H1 (cell line): ENCODE results near the gene CDK3. TPM values are rescaled to one million over a fixed set of nuclear protein-coding genes. Genes with fewer than 3 reads are reported as not detected.

ENCODE experiments used
- CTCF ChIA-PET: fragments of 300-600 bp; sonication (Branson Sonifier 250); formaldehyde crosslinking; loops from one replicate; lab custom pipeline; 2021; ENCODE audit not compliant: partially characterized antibody; lab: Charles Lee
- POLR2A ChIA-PET: fragments of 300-600 bp; sonication (Branson Sonifier 250); formaldehyde crosslinking; loops from one replicate; lab custom pipeline; 2021; ENCODE audit warnings: inconsistent platforms; ENCODE audit not compliant: partially characterized antibody; lab: Charles Lee
- DNase-seq, 2 experiments: peaks; one replicate each; pipeline versions ENCODE4 v3.0.0 to v3.0.0-alpha.2; 2010 to 2022; ENCODE audit warnings: low spot score in 2 of 2, low read depth in 1 of 2, mixed read lengths in 1 of 2
- FAIRE-seq: peaks from 2 replicates; lab custom pipeline; 2011; peaks lifted over from hg19 to GRCh38; lab: Jason Lieb, UNC
- H2AFZ ChIP-seq: 2 replicates; pipeline ENCODE4 v1.8.1; 2012; ENCODE audit warnings: low read length, inconsistent platforms
- H2AK5ac ChIP-seq: 2 replicates; pipeline ENCODE4 v1.6.1; 2013; ENCODE audit warnings: low read depth, low read length
- H2BK120ac ChIP-seq: replicated peaks from 2 replicates; pipeline ENCODE3; 2013; ENCODE audit warnings: low read depth, low read length, inconsistent platforms
- H2BK12ac ChIP-seq: 2 replicates; pipeline ENCODE4 v1.6.1; 2013; ENCODE audit warnings: low read depth, low read length
- H2BK15ac ChIP-seq: 2 replicates; pipeline ENCODE4 v1.6.1; 2013; ENCODE audit warnings: low read length
- H2BK20ac ChIP-seq: 2 replicates; pipeline ENCODE4 v1.6.1; 2013; ENCODE audit warnings: low read length
- H2BK5ac ChIP-seq: 2 replicates; pipeline ENCODE4 v1.6.1; 2013; ENCODE audit warnings: low read depth, low read length
- H3K14ac ChIP-seq: 2 replicates; pipeline ENCODE4 v1.6.1; 2013; ENCODE audit warnings: inconsistent platforms; ENCODE audit not compliant: insufficient read length
- H3K18ac ChIP-seq: 2 replicates; pipeline ENCODE4 v1.6.1; 2013; ENCODE audit warnings: low read length; ENCODE audit errors: extremely low read depth
- H3K23ac ChIP-seq: 2 replicates; pipeline ENCODE4 v1.6.1; 2013; ENCODE audit warnings: inconsistent platforms; ENCODE audit not compliant: insufficient read length
- H3K23me2 ChIP-seq: 2 replicates; pipeline ENCODE4 v1.6.1; 2013; ENCODE audit warnings: low read depth, low read length
- H3K27ac ChIP-seq: 2 replicates; pipeline ENCODE4 v1.6.1; 2011; ENCODE audit warnings: low read depth, low read length, inconsistent platforms
- H3K27me3 ChIP-seq, 4 experiments: replicated peaks in 1 of 4; 1 replicate in 1 of 4; 2 replicates in 3 of 4; pipeline versions ENCODE4 v1.6.1 to v1.8.1; 2011 to 2013; ENCODE audit warnings: low read length in 3 of 4, mild to moderate bottlenecking in 3 of 4, inconsistent platforms in 2 of 4, mixed read lengths in 2 of 4, moderate library complexity in 1 of 4; ENCODE audit not compliant: control insufficient read depth in 3 of 4, insufficient read depth in 3 of 4; ENCODE audit errors: extremely low read depth in 1 of 4
- H3K36me3 ChIP-seq, 4 experiments: 2 replicates each; pipeline versions ENCODE4 v1.6.1 to v1.8.1; 2011 to 2013; ENCODE audit warnings: mild to moderate bottlenecking in 4 of 4, low read length in 3 of 4, moderate library complexity in 2 of 4, control low read depth in 1 of 4, inconsistent platforms in 1 of 4; ENCODE audit not compliant: insufficient read depth in 4 of 4, control insufficient read depth in 2 of 4
- H3K4ac ChIP-seq: replicated peaks from 2 replicates; pipeline ENCODE3; 2013; ENCODE audit warnings: low read length, low read depth, mixed read lengths, inconsistent platforms; ENCODE audit not compliant: insufficient read length
- H3K4me1 ChIP-seq, 4 experiments: replicated peaks in 1 of 4; 1 replicate in 1 of 4; 2 replicates in 3 of 4; pipeline versions ENCODE4 v1.6.1 to v1.8.1; 2011 to 2013; ENCODE audit warnings: low read length in 3 of 4, inconsistent platforms in 2 of 4, mixed read lengths in 1 of 4; ENCODE audit not compliant: insufficient read depth in 4 of 4, control insufficient read depth in 3 of 4
- H3K4me2 ChIP-seq, 2 experiments: 2 replicates each; pipeline versions ENCODE4 v1.6.1 to v1.8.1; 2011 to 2013; ENCODE audit warnings: low read depth in 2 of 2, low read length in 2 of 2, control low read depth in 1 of 2, inconsistent platforms in 1 of 2, mild to moderate bottlenecking in 1 of 2; ENCODE audit not compliant: insufficient read depth in 1 of 2
- H3K4me3 ChIP-seq, 4 experiments: fragments of 200-600, 300-600 bp in 1 of 4; sonication (generic), shearing (Covaris generic), sonication (Bioruptor Twin) in 1 of 4; 2 replicates each; pipeline versions ENCODE4 v1.5.1 to v1.8.1; 2011 to 2016; ENCODE audit warnings: low read length in 4 of 4, low read depth in 3 of 4, control low read depth in 2 of 4, inconsistent platforms in 2 of 4, mild to moderate bottlenecking in 2 of 4, mixed read lengths in 1 of 4, moderate library complexity in 1 of 4; ENCODE audit not compliant: insufficient read depth in 2 of 4; ENCODE audit errors: extremely low read depth in 1 of 4
- H3K56ac ChIP-seq: replicated peaks from 2 replicates; pipeline ENCODE3; 2013; ENCODE audit warnings: low read depth, mild to moderate bottlenecking, mixed read lengths, low read length, inconsistent platforms; ENCODE audit not compliant: insufficient read length
- H3K79me1 ChIP-seq: 2 replicates; pipeline ENCODE4 v1.6.1; 2013; ENCODE audit warnings: low read depth, low read length, control low read depth
- H3K79me2 ChIP-seq, 2 experiments: 2 replicates each; pipeline versions ENCODE4 v1.6.1 to v1.8.1; 2012 to 2013; ENCODE audit warnings: low read length in 2 of 2, mild to moderate bottlenecking in 2 of 2, inconsistent platforms in 1 of 2; ENCODE audit not compliant: insufficient read depth in 2 of 2, control insufficient read depth in 1 of 2
- H3K9ac ChIP-seq, 4 experiments: replicated peaks in 1 of 4; 1 replicate in 1 of 4; 2 replicates in 3 of 4; pipeline versions ENCODE4 v1.6.1 to v1.8.1; 2011 to 2013; ENCODE audit warnings: low read depth in 3 of 4, low read length in 3 of 4, control low read depth in 2 of 4, mild to moderate bottlenecking in 2 of 4, moderate library complexity in 2 of 4, inconsistent platforms in 1 of 4; ENCODE audit errors: extremely low read depth in 1 of 4
- H3K9me3 ChIP-seq, 2 experiments: 2 replicates each; pipeline versions ENCODE4 v1.6.1 to v1.8.1; 2012 to 2013; ENCODE audit warnings: mild to moderate bottlenecking in 2 of 2, moderate library complexity in 2 of 2, control low read depth in 1 of 2, inconsistent platforms in 1 of 2, low read depth in 1 of 2, low read length in 1 of 2, mixed read lengths in 1 of 2; ENCODE audit not compliant: insufficient read depth in 2 of 2
- H4K20me1 ChIP-seq, 2 experiments: replicated peaks in 1 of 2; 2 replicates each; pipeline versions ENCODE3 to v1.8.1; 2011 to 2013; ENCODE audit warnings: inconsistent platforms in 2 of 2, low read length in 2 of 2, mild to moderate bottlenecking in 1 of 2; ENCODE audit not compliant: insufficient read depth in 2 of 2, control insufficient read depth in 1 of 2
- H4K5ac ChIP-seq: 2 replicates; pipeline ENCODE4 v1.6.1; 2013; ENCODE audit warnings: low read length, low read depth, mixed read lengths, inconsistent platforms; ENCODE audit not compliant: insufficient read length
- H4K8ac ChIP-seq: 2 replicates; pipeline ENCODE4 v1.8.0; 2013; ENCODE audit warnings: mild to moderate bottlenecking, moderate library complexity, low read length, inconsistent platforms; ENCODE audit not compliant: insufficient read depth; ENCODE audit errors: extremely low read depth
- H4K91ac ChIP-seq: replicated peaks from 2 replicates; pipeline ENCODE3; 2013; ENCODE audit warnings: low read length, mixed read lengths, inconsistent platforms; ENCODE audit not compliant: insufficient read length
- ATF3 ChIP-seq: IDR thresholded peaks from 2 replicates; pipeline ENCODE4 v1.6.1; 2011; ENCODE audit warnings: low read depth, mild to moderate bottlenecking, low read length; ENCODE audit not compliant: insufficient read depth
- CBX5 ChIP-seq: fragments of 300-800, 300-1000 bp; sonication (generic); IDR thresholded peaks from 2 replicates; pipeline ENCODE4 v1.7.1; 2016; ENCODE audit warnings: antibody characterized with exemption, low read length, low read depth
- CEBPB ChIP-seq: IDR thresholded peaks from 2 replicates; pipeline ENCODE4 v1.6.1; 2012; ENCODE audit warnings: low read depth, low read length
- CTBP2 ChIP-seq: IDR thresholded peaks from 2 replicates; pipeline ENCODE4 v1.7.0; 2011; ENCODE audit warnings: borderline replicate concordance, mild to moderate bottlenecking, moderate library complexity, mixed read lengths, low read length; ENCODE audit not compliant: insufficient read depth, insufficient read length
- EGR1 ChIP-seq: IDR thresholded peaks from 2 replicates; pipeline ENCODE4 v1.6.1; 2011; ENCODE audit warnings: low read depth, low read length, borderline replicate concordance
- HDAC2 ChIP-seq, 2 experiments: fragments of 300-600 bp in 1 of 2; sonication (generic) in 1 of 2; IDR thresholded peaks; 2 replicates each; pipeline ENCODE4 v1.6.1; 2011 to 2012; ENCODE audit warnings: low read depth in 2 of 2, low read length in 2 of 2, mild to moderate bottlenecking in 2 of 2, moderate library complexity in 2 of 2, borderline replicate concordance in 1 of 2, inconsistent platforms in 1 of 2
- JUND ChIP-seq: IDR thresholded peaks from 2 replicates; pipeline ENCODE4 v1.6.1; 2011; ENCODE audit warnings: mild to moderate bottlenecking, improper control_type of control experiment, low read length
- RXRA ChIP-seq: IDR thresholded peaks from 2 replicates; pipeline ENCODE4 v1.6.1; 2011; ENCODE audit warnings: low read depth, mild to moderate bottlenecking, low read length, moderate library complexity; ENCODE audit not compliant: insufficient read depth
- SUZ12 ChIP-seq: fragments of 200-600 bp; sonication (generic); IDR thresholded peaks from 2 replicates; pipeline ENCODE4 v1.6.1; 2012; ENCODE audit warnings: mild to moderate bottlenecking, inconsistent platforms, low read length, moderate library complexity, mixed read lengths
- TBP ChIP-seq: IDR thresholded peaks from 2 replicates; pipeline ENCODE4 v1.6.1; 2011; ENCODE audit warnings: low read depth, low read length, improper control_type of control experiment
- WGBS, 2 experiments: shearing (Covaris generic) in 1 of 2; methylation state at CpG; one replicate each; pipeline versions ENCODE4 v1.1.6 to v1.1.7; 2013 to 2015; ENCODE audit warnings: low lambda C conversion rate in 2 of 2, mixed read lengths in 2 of 2, inconsistent platforms in 1 of 2, low coverage in 1 of 2, missing lambda C conversion rate in 1 of 2; ENCODE audit not compliant: insufficient replicate concordance in 2 of 2, insufficient coverage in 1 of 2, insufficient read length in 1 of 2; ENCODE audit errors: extremely low coverage in 1 of 2, missing lambda C conversion rate in 1 of 2; 5-methylcytosine and 5-hydroxymethylcytosine counted together
- polyA plus RNA-seq, 7 experiments: library from polyadenylated mRNA; depleted of rRNA in 3 of 7; stranded (reverse) in 5 of 7; unstranded in 2 of 7; fragments of >200 nt in 5 of 7; fragments of 200-250 nt in 2 of 7; gene quantifications; 1 replicate in 5 of 7; 2 replicates in 1 of 7; 4 replicates in 1 of 7; pipeline versions ENCODE4 v1.2.1 to v1.2.3, GENCODE V29; 2011 to 2013; ENCODE audit warnings: missing spikeins in 2 of 7, mixed read lengths in 2 of 7
- total RNA-seq: library from RNA; stranded (reverse); fragmentation: NEBNext Ultra II Directional; extraction: Animal tissue kit (Norgen Biotek cat#: 25700); gene quantifications from 2 replicates; pipeline ENCODE4 v1.2.1, GENCODE V29; 2021

The CDK3 gene
- total and polyA plus RNA-seq, 2 of the 8 experiments (the other 6 are each of a cell fraction or from before 2014, with no cell fraction given): 10.0 to 14.6 TPM

- Histone ChIP-seq H2BK15ac (no peak overlapping the region), H2BK5ac (no peak overlapping the region), H3K4ac (no peak overlapping the region), H2AK5ac (no peak overlapping the region), H2BK120ac (no peak overlapping the region), H4K91ac (no peak overlapping the region), H3K4me1 (peaks cover 0 to 2% (median 0%) of the 10 kb centered on the region in 4 experiments; a peak in 1 of 7 replicates), H3K4me3 (no peak overlapping the region), H3K27ac (peak overlapping the region; percentile 19; the same call in 1 of the 2 replicates), H3K56ac (no peak overlapping the region), H4K5ac (no peak overlapping the region), H2BK12ac (no peak overlapping the region), H3K4me2 (no peak overlapping the region), H4K20me1 (peaks cover 0 to 3% of the 10 kb centered on the region in 2 experiments), H3K23me2 (no peaks in the 10 kb centered on the region), H2BK20ac (no peak overlapping the region), H3K23ac (no peak overlapping the region), H3K27me3 (no peaks in the 10 kb centered on the region), H3K79me1 (no peaks in the 10 kb centered on the region; the same call in 1 of the 2 replicates), H3K14ac (no peak overlapping the region), H3K9ac (no peak overlapping the region), H3K79me2 (no peaks in the 10 kb centered on the region), H2AFZ (no peak overlapping the region), H3K18ac (no peak overlapping the region), H3K36me3 (peaks cover 7 to 60% (median 32%) of the 10 kb centered on the region in 4 experiments; a peak in 7 of 8 replicates), H3K9me3 (no peaks in the 10 kb centered on the region), H4K8ac (no peak overlapping the region)
- DNase-seq: no peak
- 94% methylated on average over 17 of the region's 17 CpGs; no CpG with 5 or more reads in 1 of the 2 experiments for WGBS, 2 experiments
- CTCF ChIA-PET: interaction anchor here (1.0 to 1.8 kb wide), 3 partner anchors 15 to 48 kb away, joined by 3 to 5 read pairs (median 5); no protein-coding TSS in a partner anchor
- POLR2A ChIA-PET: no interaction called here
- FAIRE-seq: no peak
- TF ChIP-seq CBX5 (no peak), TBP (no peak), EGR1 (no peak), CTBP2 (no peak), HDAC2 (IDR thresholded peaks at IDR 0.05; ENCODE audit: borderline replicate concordance in 1 of 2, low read depth in 2 of 2, low read length in 2 of 2) (no peak), JUND (no peak), RXRA (no peak), CEBPB (no peak), ATF3 (no peak), SUZ12 (no peak)
Observed at GRCh38 chr17:76053246-76054111, 52.8 kb downstream of the CDK3 start.
